HG02610 (cell line): ENCODE data around the gene SPATA31E1.
"Not testable (repeated sequence)": the region's sequence is repeated elsewhere in the genome, so short reads cannot be mapped to it uniquely, and the experiment has no call there.

ENCODE experiments used
- ATAC-seq: cut with Tn5 transposase; IDR thresholded peaks from one replicate; pipeline ENCODE4 v1.9.1; 2021; ENCODE audit warnings: mild to moderate bottlenecking, moderate library complexity; ENCODE audit not compliant: unreplicated experiment

Gene SPATA31E1

DNA sequence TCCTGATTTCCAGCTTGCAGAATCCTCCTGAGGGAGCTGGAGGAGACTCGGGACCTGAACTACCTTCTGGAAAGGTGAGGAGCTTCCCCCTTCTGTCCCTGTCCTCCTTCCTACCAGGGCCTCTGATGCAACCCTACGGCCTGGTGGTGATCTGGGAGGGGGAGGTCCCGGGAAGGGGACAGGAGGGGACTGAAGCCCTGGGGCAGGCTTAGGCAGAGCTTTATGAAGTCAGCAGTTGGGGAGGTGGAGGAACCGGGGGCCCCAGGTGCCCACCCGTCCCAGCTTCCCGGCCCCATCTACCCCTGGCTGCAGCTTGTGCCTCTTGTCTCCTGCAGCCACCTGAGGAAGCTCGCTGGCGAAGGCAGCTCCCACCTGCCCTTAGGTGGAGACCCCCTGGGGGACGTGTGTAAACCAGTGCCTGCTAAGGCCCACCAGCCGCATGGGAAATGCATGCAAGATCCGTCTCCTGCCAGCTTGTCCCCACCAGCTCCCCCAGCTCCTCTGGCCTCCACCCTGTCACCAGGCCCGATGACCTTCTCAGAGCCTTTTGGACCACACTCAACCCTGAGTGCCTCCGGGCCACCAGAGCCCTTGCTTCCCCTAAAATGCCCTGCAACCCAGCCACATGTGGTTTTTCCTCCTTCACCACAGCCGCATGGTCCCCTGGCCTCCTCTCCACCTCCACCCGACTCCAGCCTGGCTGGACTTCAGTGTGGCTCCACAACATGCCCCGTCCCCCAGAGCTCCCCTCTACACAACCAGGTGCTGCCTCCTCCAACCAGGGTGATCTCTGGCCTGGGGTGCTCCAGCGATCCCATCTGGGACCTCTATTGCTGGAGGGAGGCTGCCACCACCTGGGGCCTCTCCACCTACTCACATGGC is 2.1 kb downstream of the SPATA31E1 start:
- no peak for ATAC-seq

GRCh38 chr9:87885484-87886189 is 3.0 kb downstream of the SPATA31E1 start:
- no peak for ATAC-seq

GRCh38 chr9:87886210-87886932 is 3.7 kb downstream of the SPATA31E1 start:
- ATAC-seq, result no peak

GRCh38 chr9:87886933-87887505 is 4.3 kb downstream of the SPATA31E1 start:
- ATAC-seq, result no peak

DNA sequence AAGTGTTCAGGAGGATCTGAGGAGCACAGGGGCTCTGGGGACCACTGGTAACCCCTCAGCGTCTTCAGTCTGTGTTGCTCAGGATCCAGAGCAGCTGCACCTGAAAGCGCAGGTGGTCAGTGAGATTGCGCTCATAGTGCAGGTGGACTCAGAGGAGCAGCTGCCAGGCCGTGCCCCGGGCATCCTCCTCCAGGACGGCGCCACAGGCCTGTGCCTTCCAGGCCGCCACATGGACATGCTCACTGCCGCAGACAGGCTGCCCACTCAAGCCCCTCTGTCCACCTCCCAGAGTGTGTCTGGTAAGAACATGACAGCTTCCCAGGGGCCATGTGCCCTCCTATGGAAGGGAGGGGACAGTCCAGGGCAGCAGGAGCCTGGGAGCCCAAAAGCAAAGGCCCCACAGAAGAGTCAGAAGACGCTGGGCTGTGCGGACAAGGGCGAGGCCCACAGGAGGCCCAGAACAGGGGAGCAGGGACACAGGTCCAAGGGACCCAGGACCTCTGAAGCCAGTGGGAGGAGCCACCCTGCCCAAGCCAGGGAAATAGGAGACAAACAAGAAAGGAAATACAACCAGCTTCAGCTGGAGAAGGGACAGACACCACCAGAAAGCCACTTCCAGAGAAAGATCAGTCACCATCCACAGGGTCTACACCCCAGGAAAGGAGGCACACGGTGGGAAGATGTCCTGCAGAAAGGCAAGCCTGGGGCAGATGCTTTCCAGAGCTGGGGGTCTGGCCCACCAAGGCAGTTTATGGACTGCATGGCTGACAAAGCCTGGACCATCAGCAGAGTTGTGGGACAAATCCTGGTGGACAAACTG is 5.2 kb downstream of the SPATA31E1 start:
- no peak for ATAC-seq

GRCh38 chr9:87888501-87888900 is 5.8 kb downstream of the SPATA31E1 start:
- no peak for ATAC-seq

DNA sequence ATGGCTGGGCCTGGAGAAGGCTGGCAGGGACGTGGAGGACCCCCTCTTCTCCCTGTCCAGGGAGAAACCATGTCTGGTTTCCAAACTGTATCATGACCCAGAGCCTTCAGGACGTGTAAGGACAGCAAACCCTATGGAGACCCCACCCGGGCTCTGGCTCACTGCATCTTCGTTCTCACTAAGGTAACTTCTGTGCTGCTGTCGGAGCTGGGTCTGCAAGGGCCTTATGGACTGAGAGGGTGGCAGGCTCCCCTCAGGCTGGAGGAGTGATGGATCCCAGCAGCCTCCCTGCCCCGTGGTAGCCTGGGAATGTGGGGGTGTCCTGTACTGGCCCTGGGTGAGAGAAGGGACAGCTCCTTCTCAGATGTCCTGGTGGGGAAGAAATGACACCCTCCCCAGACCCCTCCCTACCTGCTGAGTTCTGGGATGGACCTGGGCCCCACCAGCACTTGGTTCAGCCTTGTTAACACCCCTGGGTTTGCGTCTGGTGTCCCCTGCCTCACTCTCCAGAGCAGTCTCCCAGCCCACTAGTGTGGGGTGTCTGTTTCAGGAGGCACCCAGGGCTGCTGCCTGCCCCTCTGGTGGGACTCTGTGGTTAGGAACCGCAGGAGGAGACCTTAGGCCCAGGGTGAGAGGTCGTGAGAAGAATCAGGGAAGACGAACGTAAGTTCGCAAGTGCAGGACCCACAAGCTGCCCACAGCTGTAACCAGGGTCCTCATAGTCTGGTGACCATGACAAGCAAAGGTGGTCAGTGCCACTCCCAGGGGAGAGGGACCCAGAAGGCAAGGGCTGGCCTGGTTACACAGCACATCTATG is 6.6 kb downstream of the SPATA31E1 start:
- ATAC-seq, result no peak

- no peak for ATAC-seq
Measured at GRCh38 chr9:87889882-87890252, 7.2 kb downstream of the SPATA31E1 start.

- ATAC-seq, result no peak
Measured at GRCh38 chr9:87890837-87891236, 8.2 kb downstream of the SPATA31E1 start.

GRCh38 chr9:87891754-87892153 is 9.1 kb downstream of the SPATA31E1 start:
- ATAC-seq, result no peak

GRCh38 chr9:87892956-87893355 is 10.3 kb downstream of the SPATA31E1 start:
- ATAC-seq, result no peak

GRCh38 chr9:87894998-87895625 is 12.4 kb downstream of the SPATA31E1 start:
- no peak for ATAC-seq

DNA sequence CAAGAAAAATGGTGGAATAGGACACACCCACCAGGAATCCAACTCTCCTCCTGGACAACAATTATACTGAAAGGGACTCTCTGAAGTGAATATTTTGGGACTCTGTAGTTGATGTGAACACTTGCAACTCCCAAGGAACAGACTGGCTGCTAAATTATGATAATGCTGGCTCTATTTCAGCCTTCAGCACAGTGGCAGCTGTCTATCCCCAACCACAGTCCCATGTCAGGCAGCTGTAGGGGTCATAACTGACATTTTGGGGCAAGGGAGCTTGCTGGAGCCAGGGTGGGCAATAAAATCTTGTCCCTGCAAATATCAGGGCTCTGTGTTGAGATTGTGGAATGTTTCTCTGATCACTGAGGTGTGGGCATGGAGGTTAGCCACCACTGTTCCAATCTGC is 14.2 kb downstream of the SPATA31E1 start:
- ATAC-seq, result no peak

GRCh38 chr9:87898151-87898550 is 15.5 kb downstream of the SPATA31E1 start:
- ATAC-seq, result no peak

DNA sequence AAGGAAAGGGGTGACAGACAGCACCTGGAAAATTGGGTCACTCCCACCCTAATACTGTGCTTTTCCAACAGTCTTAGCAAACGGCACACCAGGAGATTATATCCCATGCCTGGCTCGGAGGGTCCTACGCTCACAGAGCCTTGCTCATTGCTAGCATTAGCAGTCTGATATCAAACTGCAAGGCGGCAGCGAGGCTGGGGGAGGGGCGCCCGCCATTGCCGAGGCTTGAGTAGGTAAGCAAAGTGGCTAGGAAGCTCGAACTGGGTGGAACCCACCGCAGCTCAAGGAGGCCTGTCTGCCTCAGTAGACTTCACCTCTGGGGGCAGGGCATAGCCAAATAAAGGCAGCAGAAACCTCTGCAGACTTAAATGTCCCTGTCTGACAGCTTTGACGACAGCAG is 19.7 kb downstream of the SPATA31E1 start:
- ATAC-seq, result not testable (repeated sequence)

DNA sequence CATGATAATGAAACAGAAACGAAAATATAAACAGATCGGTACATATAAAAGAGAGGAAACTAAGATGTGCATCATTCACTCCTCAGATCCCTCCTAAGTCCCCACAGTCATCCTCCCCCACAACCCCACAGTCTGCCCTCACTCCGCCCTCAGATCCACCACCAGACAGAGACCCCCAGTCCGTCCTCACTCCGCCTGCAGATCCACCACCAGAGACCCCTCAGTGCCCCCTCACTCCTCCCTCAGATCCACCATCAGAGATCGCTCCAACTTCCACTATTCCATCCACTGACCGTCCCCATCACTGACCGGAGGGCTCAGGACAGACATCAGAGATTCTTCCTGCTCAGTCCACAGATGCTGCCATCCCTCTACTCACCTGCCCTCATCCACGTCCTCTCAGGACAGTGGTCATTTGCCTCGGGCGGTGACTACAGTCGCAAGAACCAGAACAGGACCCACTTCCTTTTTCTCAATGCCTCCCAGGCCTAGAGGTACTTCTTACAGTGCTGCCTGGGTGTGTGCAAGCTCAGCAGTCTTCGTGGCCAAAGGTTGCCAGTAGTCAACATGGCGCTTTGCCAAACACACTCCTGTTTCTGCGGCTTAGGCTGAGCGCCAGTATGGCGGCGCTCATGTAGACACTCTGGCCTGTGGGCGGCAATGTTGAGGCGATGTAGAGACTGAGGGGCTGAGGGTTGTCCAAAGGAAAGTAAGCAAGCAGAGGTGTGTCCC is 26.8 kb downstream of the SPATA31E1 start:
- no peak for ATAC-seq

GRCh38 chr9:87910821-87911220 is 28.1 kb downstream of the SPATA31E1 start:
- ATAC-seq, result no peak

DNA sequence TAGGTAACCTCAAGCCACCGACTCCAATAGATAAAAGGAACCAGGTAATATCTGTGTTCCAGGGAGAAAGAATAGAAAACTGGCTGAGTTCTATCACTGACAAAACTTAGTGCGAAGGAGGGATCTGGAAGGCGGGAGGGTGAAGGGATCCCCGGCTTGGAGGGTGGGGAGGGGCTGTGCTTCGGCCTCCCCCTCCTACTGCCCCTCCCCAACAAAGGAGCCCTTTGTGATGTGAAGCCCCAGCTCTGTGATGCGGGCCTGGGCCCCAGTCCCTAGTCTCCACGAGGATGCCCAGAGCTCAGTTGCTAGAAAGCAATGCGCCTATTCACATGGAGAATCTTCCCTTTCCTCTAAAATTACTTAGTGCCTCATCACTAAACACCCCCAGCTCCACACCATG is 35.0 kb downstream of the SPATA31E1 start, which contains the start of gene SPATA31C1:
Gene SPATA31C1, plus strand, starts transcription at position 301 of the 400 bp plus-strand sequence.
- ATAC-seq, result not testable (repeated sequence)
